DND-41 (cell line): ENCODE results near the gene GART.

Experiments used
- EZH2 ChIP-seq: IDR thresholded peaks from 3 replicates; pipeline ENCODE4 v1.6.1; 2012; ENCODE audit warnings: borderline replicate concordance, low read depth, mild to moderate bottlenecking, moderate library complexity, low read length, inconsistent platforms; ENCODE audit not compliant: severe bottlenecking
- TF ChIP-seq, protein P1 (sequence below): IDR thresholded peaks from 2 replicates; pipeline ENCODE4 v1.5.1; 2012; ENCODE audit warnings: borderline replicate concordance, low read length, moderate library complexity, mild to moderate bottlenecking; ENCODE audit not compliant: poor library complexity, severe bottlenecking; ENCODE audit errors: extremely low read depth

DNA sequence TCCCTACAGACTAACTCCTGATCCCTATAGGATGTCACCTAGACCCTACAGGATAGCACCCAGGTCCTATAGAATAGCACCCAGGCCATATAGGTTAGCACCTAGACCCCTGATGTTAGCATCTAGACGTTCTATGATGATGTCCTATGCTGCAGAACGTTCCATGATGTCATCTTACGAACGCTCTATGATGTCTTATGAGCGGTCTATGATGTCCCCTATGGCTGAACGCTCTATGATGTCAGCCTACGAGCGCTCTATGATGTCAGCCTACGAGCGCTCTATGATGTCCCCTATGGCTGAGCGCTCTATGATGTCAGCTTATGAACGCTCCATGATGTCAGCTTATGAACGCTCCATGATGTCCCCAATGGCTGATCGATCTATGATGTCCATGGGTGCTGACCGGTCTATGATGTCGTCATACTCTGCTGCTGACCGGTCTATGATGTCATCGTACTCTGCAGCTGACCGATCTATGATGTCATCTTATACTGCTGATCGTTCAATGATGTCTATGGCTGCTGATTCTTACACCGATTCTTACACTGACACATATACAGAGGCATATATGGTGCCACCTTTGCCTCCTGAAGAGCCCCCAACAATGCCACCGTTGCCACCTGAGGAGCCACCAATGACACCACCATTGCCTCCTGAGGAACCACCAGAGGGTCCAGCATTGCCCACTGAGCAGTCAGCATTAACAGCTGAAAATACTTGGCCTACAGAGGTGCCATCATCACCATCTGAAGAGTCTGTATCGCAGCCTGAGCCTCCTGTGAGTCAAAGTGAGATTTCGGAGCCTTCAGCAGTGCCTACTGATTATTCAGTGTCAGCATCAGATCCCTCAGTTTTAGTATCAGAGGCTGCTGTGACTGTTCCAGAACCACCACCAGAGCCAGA is 10.4 kb upstream of the GART start:
- TF ChIP-seq, protein P1, sequence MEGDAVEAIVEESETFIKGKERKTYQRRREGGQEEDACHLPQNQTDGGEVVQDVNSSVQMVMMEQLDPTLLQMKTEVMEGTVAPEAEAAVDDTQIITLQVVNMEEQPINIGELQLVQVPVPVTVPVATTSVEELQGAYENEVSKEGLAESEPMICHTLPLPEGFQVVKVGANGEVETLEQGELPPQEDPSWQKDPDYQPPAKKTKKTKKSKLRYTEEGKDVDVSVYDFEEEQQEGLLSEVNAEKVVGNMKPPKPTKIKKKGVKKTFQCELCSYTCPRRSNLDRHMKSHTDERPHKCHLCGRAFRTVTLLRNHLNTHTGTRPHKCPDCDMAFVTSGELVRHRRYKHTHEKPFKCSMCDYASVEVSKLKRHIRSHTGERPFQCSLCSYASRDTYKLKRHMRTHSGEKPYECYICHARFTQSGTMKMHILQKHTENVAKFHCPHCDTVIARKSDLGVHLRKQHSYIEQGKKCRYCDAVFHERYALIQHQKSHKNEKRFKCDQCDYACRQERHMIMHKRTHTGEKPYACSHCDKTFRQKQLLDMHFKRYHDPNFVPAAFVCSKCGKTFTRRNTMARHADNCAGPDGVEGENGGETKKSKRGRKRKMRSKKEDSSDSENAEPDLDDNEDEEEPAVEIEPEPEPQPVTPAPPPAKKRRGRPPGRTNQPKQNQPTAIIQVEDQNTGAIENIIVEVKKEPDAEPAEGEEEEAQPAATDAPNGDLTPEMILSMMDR: no peak
- TF ChIP-seq EZH2: no peak
